ENCODE results near the gene SLC2A1.

SLC2A1 gene

GRCh38 chr1:42962641-42963377 lies 4.1 kb upstream of the SLC2A1 start:
- peaks cover 9% of the 10 kb centered on the region; the same call in 1 of the 2 replicates for H3K4me1 ChIP-seq (ENCODE audit: control insufficient read depth, insufficient read depth, low read length)
- no peaks in the 10 kb centered on the region for H3K9me3 ChIP-seq (ENCODE audit: control insufficient read depth, insufficient read depth, low read depth, low read length)
- no peak overlapping the region for H3K27ac ChIP-seq (ENCODE audit: extremely low read depth, low read depth, low read length)
- ChIA-PET POLR2A (interaction anchor here (1.9 kb wide), 1 partner anchor 196 kb away, joined by 4 read pairs; the partner anchor contains the start of genes C1orf50 and P3H1), CTCF (interaction anchor here (0.6 to 1.9 kb wide), 3 partner anchors 12 to 111 kb away, joined by 3 to 7 read pairs (median 4); no protein-coding TSS in a partner anchor)
- H3K36me3 ChIP-seq (ENCODE audit: control insufficient read depth in 2 of 2, insufficient read depth in 1 of 2, low read length in 2 of 2): no peaks in the 10 kb centered on the region
- no peak overlapping the region for H3K4me3 ChIP-seq (ENCODE audit: low read depth, low read length)
- TF ChIP-seq KLF1 (tag by site-specific recombination; IDR thresholded peaks at IDR 0.05) (peak; percentile 48; the same call in 1 of the 2 replicates), ZNF768 (tag by site-specific recombination; IDR thresholded peaks at IDR 0.05) (no peak), ZNF18 (tag by site-specific recombination; IDR thresholded peaks at IDR 0.05) (no peak), ZBTB6 (tag by site-specific recombination; IDR thresholded peaks at IDR 0.05) (peak; percentile 94), ZXDB (tag by site-specific recombination; IDR thresholded peaks at IDR 0.05) (peak; percentile 88), ZBTB44 (tag by site-specific recombination; IDR thresholded peaks at IDR 0.05) (no peak), AEBP2 (tag by site-specific recombination; IDR thresholded peaks at IDR 0.05; ENCODE audit: borderline replicate concordance) (no peak), MEIS1 (CRISPR knock-in tag; IDR thresholded peaks at IDR 0.05; ENCODE audit: borderline replicate concordance) (no peak), YY1 (tag by site-specific recombination; IDR thresholded peaks at IDR 0.05) (no peak), ZNF692 (tag by site-specific recombination; IDR thresholded peaks at IDR 0.05) (no peak), GLIS1 (tag by site-specific recombination; IDR thresholded peaks at IDR 0.05) (peak; percentile 7; the same call in 1 of the 2 replicates), SCRT2 (tag by site-specific recombination; IDR thresholded peaks at IDR 0.05) (peak; percentile 29; the same call in 1 of the 2 replicates), ZBTB49 (tag by site-specific recombination; IDR thresholded peaks at IDR 0.05; ENCODE audit: low read depth) (no peak), ZNF324 (tag by site-specific recombination; IDR thresholded peaks at IDR 0.05) (0 out of 2 replicates have a peak, but pooled peaks have one; percentile 30), SP2 (tag by site-specific recombination; IDR thresholded peaks at IDR 0.05) (peak; percentile 39; the same call in 1 of the 2 replicates), SP7 (tag by site-specific recombination; IDR thresholded peaks at IDR 0.05) (peak; percentile 18; the same call in 1 of the 2 replicates), PATZ1 (tag by site-specific recombination; IDR thresholded peaks at IDR 0.05) (peak; percentile 17; the same call in 1 of the 2 replicates), ZNF600 (tag by site-specific recombination; IDR thresholded peaks at IDR 0.05) (0 out of 2 replicates have a peak, but pooled peaks have one; percentile 17)
